HG03159 (cell line): Measurements from ENCODE around the gene SART3.
A peak's percentile ranks its signal among the peaks of the same experiment; 100 is the strongest.
"Not testable (repeated sequence)": the region's sequence is repeated elsewhere in the genome, so short reads cannot be mapped to it uniquely, and the experiment has no call there.

ENCODE experiments used
- ATAC-seq: cut with Tn5 transposase; IDR thresholded peaks from one replicate; pipeline ENCODE4 v1.9.1; 2021; ENCODE audit warnings: mild to moderate bottlenecking, moderate library complexity; ENCODE audit not compliant: unreplicated experiment

SART3 gene

DNA sequence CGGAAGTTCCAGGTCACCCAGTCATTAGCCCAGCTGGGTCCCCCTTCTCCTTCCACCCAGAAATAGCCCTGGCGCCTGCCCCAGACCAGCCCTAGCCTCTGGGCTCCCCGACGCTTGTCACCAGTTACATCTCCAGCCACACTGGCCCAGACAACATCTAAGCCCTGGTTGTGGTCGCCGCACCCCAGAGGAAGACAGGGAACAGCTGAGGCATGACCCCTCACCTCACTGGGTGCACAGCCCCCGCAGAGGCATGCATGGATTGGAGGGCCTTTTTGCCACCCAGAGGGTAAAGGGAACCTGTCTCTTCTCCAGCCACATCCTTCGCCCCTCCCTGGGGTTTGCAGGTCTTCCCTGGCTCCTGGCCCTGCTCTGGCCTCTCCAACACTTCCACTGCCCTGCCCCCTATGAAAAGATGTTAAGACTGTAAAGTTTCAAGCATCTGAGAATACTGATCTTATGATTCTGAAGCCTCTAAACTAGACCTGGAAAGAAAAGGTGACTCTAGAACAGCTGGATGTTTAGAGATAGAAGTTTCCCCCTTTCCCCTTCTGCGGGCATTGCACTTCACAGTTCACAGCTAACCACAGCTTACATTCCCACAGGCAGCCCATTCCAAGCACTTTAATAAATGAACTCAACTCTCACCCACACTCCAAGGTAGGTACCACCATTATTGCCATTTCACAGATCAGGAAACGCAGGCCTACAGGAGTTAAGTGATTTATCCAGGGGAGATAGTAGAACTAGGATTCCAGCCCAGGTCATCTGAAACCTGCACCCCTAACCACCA lies 22.2 kb upstream of the SART3 start:
- ATAC-seq, result no peak

DNA sequence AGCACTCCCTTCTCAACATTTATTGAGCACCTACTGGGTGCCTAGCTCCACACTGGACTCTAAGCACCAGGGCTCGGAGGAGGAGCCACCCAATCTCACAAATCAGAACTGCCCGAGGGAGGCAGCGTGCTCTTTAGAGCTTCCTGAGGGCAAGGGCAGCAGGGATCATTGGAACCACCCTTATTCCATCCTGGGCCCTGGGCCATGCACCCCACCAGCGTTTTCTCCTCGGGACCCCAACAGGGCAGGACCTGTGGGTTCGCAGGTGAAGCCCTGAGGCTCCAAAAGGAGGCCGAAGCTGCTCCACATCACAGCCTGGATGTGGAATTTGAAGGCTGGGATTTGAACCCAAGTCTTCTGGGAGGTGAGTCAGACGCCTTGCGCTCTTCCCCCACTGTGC lies 21.5 kb upstream of the SART3 start:
- ATAC-seq, result no peak

DNA sequence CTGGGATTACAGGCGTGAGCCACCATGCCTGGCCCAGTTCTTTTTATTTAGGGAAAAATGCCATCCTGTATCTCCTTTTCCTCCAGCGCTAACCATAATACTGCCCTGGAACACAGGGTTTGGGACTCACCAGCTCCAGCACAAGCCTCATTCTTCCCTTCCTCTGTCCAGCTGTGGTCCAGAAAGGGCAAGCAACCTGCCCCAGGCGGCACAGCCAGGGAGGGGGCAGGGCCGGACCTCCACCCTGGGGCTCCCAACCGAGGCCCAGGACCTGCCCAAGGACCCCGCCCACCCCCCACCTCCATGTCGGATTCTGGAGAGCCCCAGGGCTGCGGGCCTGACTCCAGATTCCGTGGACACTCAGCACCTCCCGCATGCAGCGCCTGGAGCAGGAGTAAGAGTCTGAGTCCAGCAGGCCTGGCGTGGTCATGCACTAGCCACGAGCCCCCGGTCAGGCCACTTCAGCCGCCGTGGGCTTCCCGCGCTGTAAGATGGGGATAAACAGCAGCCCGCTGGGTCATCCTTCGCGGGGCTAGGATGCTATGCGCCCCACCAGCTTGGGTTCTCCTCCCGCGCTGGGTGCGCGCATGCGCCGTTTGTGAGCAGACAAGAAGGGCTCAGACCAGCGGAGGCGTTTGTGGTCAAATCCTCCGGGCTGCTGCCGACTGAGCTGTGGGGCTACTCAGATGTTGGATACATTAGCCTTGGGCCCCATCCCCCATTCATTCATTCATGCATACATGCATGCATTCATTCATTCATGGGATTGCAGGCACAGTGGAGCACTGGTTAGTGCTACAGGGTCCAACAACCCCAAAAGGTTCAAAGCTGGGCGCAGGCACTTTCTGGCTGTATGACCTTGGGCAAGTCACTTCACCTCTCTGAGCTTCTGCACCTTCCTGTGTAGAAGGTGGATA lies 20.6 kb upstream of the SART3 start:
- ATAC-seq, result no peak

DNA sequence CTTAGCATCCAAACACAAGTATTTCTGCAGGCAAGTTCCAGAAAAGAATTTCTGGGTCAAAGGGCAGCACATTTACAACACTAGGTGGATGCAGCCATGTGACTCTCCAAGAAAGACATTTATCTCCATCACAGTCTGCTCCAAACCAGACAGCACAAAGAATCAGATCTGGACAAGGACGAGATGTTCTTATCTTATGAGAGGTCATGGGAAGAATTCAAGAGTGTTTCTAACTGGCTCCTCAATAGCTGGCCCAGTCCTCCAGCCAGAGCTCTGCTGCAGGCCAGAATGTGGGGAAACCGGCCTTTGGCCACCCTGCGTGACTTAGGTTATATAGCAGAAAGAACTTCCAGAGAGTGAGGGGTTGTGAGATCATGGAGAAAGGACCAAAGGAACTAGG lies 19.6 kb upstream of the SART3 start:
- ATAC-seq, result no peak

DNA sequence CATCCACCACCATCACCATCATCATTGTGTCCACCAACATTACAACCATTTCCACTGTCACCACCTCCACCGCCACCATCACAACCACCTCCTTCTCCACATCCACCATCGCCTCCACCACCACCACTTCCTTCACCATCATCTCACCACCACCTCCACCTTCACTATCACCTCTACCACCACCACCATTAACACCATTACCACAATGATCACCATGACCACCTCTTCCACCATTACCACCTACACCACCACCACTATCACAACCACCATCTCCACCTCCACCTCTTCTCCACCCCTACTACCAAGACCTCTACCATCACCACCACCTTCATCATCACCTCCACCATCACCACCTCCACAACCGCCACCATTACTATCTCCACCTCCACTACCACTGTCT lies 17.8 kb upstream of the SART3 start:
- ATAC-seq, result no peak

DNA sequence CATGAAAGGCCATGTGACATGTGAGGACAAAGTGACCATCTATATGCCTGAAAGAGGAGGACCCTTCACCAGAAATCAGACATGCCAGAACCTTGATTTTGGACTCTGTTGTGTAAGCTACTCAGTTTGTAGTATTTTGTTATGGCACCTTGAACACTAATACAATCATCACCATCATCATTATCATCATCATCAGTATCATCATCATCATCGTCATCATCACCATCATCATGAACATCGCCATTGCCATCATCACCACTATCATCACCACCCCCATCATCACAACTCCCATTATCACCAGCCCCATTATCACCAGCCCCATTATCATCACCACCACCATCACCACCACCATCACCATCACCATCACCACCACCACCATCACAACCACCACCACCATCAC lies 17.3 kb upstream of the SART3 start:
- ATAC-seq, result no peak

DNA sequence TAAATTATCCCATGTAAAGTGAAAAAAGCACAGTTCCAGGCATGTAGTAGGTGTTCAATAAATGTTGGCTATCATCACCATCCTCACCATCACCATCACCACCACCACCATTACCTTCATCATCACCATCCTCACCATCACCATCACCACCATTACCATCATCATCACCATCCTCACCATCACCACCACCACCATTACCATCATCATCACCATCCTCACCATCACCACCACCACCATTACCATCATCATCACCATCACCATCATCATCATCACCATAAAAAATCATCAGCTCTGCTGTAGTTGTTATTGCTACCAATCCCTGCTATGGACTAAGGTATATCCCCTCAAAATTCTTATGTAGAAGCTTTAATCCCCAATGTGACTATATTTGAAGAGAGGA lies 16.5 kb upstream of the SART3 start:
- no peak for ATAC-seq

DNA sequence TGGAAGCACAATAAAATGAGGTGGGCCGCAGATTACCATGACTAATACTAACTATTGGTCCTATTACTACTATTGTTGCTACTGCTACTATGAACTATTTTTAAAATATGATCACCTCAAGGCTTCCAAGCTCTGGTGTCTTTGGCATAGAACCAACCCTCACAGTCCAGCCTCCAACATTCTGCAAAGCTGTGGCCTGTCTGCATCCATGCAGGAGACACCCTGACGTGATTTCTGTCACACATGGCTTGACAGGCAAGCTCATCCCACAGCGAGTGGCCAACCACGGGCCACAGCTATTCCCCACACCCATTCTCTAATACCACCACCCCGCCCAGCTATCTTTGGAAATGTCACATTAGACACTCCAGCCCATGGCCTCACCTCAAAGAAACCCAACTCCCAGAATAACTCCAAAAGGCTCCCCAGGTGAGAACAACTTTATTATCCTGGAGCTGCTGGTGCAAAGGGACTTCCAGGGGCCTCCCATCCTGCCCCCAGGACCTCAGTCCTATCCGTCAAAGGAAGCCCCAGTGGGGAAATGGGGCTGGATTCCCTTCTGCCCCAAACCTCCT lies 15.8 kb upstream of the SART3 start:
- ATAC-seq, result no peak

DNA sequence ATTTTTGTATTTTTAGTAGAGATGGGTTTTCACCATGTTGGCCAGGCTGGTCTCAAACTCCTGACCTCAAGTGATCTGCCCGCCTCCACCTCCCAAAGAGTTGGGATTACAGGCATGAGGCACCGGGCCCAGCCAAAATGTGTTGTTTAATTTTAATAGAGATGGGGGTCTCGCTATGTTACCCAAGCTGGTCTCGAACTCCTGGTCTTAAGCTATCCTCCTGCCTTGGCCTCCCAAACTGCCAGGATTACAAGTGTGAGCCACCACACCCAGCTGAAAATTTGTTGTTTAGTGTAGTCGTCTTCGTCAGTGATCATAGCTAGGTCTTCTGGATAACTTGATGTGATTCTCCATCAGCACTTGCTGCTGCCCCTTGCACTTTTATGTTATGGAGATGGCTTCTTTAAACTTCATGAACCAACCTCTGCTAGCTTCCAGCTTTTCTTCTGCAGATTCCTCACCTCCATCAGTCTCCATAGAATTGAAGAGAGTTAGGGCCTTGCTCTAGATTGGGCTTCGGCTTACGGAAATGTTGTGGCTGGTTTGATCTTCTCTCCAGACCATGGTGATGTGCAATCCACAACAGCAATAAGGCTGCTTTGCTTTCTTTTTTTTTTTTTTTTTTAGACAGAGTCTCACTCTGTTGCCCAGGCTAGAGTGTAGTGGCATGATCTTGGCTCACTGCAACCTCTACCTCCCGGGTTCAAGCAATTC lies 14.4 kb upstream of the SART3 start:
- ATAC-seq, result no peak

DNA sequence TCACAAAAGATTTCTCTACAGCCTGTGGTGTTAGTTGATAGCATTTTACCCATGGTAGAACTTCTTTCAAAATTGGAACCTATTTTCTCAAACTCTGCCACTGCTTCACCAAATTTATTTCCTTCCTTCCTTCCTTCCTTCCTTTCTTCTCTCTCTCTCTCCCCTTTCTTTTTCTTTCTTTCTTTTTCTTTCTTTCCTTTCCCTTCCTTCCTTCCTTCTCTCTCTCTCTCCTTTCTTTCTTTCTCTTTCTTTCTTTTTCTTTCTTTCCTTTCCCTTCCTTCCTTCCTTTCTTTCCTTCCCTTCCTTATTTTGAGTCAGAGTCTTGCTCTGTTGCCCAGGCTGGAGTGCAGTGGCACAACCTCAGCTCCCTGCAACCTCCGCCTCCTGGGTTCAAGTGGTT lies 13.3 kb upstream of the SART3 start:
- not testable (repeated sequence) for ATAC-seq

DNA sequence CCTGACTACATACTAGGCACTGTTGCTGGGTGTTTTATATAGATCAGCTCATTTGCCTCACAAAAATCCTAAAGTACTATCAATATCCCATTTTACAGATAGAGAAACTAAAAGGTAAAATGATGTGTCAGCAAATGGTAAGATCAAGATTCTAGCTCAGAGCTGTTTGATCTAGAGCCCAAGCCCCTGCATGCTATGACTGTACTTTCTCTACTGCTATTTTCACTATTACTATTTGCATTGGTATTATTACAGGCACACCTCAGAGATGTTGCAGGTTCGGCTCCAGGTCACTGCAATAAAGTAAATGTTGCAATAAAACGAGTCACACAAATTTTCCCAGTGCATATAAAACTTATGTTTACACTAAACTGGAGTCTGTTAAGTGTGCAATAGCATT lies 12.3 kb upstream of the SART3 start:
- peak; percentile 35 for ATAC-seq

DNA sequence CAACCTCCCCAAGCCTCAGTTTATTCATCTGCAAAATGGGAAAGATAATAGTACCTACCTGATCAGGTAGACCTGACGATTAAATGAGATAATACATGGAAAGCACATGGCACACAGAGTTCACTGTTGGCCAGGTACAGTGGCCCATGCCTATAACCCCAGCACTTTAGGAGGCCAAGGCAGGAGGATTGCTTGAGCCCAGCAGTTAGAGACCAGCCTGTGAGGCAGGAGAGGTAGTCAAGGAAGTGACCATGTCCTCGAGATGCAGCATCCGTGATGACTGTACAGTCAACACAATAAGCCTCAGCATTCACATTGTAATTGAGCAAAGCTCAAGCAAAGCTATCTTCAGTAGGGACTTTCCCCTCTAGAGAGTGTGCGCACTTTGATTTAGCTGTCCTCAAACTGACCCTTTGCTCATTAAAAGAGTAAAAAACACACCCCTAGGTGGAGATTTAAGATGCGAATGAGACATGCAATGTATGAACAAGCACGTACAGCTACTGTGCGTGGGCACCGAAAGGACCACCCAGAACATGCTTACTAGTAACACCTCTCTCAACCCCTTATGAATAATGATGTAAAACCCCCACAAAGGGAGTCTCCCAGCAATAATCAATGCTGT lies 11.3 kb upstream of the SART3 start:
- ATAC-seq, result no peak

DNA sequence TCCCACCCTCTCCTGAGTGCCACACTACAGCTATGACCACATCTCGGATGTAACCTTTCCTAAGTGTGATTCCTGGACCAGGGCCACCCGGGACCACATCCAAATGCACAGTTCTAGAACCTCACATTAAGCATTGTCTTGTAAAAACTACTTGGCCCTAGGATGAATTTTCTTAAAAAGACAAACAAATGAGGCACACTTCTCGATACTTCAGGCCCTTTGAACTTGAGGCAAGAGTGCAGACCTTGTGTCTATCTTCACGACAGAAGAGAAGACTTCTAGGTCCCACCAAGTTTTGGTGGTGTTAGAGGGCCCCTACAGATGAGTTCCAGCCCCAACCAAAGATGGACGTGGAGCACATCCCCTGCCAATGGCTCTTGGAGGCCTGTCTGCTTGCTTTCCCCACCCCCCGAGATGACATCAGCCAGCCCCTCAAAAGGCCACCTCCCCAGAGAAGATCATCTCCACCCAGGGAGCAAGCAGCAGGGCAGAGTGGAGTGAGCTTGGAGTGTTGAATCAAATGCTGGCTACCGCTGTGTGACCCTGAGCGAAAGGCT lies 10.7 kb upstream of the SART3 start:
- no peak for ATAC-seq

DNA sequence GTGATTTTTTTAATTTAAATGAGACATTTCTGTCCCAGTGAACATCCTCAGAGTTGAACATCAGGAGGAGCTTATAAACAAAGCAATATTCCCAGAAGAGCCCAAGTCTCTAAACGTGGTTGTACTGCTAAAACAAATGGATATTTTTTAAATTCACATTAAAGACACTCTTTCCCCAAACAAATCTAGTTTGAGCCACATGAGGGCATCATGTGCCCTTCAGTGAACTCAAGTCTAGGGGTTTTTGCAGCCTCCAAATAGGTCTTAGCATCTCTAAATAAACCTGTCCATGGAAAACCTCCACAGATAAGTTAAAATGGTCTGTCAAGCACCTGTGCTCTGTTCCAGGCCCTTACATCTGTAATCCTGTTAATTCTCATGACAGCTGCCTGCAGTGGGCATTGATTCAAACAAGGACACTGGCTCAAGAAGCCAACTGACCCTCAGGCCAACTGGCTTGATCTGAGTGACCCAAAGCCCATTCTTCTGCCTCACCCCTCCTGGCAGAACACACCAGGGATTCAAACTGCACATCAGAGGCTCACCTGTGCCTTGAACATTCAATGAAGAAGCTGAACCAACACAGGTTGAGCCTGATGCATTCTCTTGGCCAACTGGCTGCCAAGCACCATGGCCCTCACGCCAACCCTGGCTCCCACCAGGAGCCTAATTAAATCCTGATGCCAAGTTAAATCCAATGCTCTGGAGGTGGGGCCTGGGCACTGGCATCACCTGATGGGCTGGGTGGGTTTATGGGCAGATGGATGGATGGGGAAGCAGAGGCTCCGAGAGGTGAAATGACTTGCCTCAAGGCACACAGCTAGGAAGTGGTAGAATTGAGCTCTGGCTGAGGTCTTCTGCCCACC lies 10.0 kb upstream of the SART3 start:
- ATAC-seq, result no peak

DNA sequence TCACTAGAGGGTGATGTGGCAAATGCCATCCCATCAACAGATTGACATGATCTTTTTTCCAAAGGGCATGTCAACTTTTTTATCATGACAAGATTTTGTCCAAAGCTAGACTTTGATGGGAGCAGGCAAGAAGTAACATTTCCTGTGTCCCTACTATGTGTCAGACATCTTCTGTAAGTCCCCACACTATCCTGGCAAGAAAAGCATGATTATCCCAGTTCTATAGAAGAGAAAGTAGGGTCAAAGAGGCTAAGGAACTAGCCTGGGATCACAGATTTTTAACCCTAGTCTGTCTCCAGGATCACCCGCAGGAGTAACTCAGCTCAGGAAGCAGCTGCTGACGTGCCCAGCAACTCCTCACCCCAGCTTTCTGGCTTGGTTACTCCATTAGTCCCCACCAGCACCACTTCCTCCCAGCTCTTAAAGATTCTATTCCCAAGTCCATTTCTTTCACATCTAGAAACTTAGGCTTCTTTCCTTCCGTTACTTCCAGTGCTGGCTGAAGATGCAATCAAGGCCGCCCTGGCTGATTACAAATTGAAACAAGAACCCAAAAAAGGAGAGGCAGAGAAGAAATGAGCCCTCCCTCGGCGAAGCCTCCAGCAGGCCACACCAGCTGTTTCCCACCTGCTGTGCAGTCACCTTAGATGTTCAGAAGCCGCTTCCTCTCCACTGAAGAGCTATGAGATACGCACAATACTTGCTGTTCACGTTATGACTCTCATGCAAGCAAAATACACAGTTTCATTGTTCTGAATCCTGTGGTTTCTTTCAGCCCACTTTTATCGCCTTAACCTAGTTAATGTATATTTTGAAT lies 7.6 kb upstream of the SART3 start:
- ATAC-seq, result peak; percentile 80

DNA sequence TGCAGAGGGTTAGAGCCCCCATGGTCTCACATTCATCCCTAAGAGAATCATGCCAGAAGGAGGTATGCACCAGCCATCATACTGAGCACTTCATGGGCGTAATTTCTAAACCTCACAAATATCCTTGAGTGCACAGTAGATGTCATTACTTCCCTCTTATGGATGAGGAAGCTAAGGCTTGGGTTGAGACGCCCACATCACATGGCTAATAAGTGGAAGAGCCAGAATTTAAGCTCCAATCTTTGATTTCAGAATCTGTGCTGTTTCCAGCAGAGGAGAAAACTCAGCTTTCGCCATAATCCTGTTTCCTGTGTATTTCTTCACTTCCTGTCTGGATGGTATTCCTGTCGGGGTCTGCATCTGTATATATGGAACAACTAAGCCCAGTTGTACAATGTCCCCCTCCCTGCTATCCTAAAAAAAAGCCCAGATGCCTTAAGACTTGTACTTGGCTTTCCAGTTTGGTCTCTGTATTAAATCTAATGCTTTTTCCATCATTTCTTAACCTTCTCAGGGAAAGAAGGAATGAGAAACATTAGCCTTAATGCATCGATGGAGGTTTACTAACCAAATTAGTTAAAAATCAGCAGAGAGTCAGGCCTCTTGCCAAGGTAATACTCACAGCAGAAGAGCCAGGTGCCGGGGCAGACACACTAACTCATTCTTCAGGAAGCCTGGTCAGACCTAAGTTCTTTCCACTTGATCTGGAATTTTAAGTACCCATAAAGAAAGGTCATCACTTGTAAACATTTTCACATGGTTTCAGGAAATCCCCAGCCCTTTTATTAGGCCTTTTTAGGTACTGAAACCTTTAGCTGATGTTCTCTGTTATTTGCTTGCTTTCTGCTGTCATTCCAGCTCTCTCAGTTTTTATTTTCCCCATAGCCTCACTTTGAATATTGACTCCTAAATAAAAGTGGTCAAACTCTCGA lies 6.7 kb upstream of the SART3 start:
- no peak for ATAC-seq

DNA sequence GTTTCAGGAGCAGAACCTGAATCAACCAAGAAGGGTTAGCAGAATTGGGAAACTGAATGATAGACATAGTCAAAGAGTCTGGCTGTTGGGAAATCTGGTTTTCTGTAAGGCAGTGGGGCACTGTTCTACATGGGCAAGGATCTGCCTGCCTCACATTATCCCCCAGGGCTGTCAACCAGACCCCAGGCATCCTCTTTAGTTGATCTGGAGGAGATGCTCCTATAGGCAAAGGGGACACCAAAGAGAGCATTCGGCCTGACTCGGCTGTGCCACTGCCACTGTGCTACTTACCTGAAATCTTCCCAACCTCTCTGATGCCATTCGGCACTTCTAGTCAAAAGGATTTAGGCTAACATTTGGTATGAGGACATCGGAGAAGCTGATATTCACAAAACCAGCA lies 5.5 kb upstream of the SART3 start:
- ATAC-seq, result no peak

DNA sequence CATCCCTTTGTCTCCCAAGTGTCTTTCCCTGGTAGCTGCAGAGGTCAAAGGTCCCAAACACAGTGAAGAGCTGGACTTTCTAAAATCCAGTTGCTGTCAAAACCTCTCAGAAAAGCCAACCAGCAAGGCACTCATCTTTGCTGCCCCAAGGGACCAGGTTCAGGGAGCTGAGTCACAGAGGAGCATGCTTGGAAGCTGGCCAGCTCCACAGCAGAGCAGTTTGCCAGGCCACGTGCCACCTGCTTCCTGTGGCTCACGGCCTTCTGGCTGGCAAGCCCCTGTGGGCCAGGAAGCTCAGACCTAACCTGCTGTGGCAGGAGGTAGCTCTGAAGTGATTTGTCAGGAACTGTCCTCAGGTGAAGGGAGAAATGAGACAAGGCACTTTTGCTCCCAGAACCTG lies 5.0 kb upstream of the SART3 start:
- no peak for ATAC-seq
